Measurements from ENCODE around the gene NCKAP1.

NCKAP1 gene

GRCh38 chr2:182941121-182941722 lies 97.0 kb downstream of the NCKAP1 start:
- Histone ChIP-seq H3K4me2 (ENCODE audit: low read length) (no peak overlapping the region), H3K9ac (ENCODE audit: low read depth, low read length) (no peak overlapping the region), H3K36me3 (ENCODE audit: insufficient read depth, low read length) (peaks cover 65% of the 10 kb centered on the region), H3K4me1 (ENCODE audit: control insufficient read depth, insufficient read depth, low read length) (no peaks in the 10 kb centered on the region), H3K27me3 (ENCODE audit: control insufficient read depth, insufficient read depth, low read length) (no peaks in the 10 kb centered on the region), H3K9me3 (replicated peaks; ENCODE audit: low read length) (no peaks in the 10 kb centered on the region), H3K4me3 (ENCODE audit: low read length) (no peak overlapping the region)

GRCh38 chr2:182937870-182938269 lies 100.4 kb downstream of the NCKAP1 start:
- H3K27me3 ChIP-seq (ENCODE audit: control insufficient read depth, insufficient read depth, low read length): no peaks in the 10 kb centered on the region
- H3K9ac ChIP-seq (ENCODE audit: low read depth, low read length): no peak overlapping the region
- H3K4me2 ChIP-seq (ENCODE audit: low read length): no peak overlapping the region
- H3K4me3 ChIP-seq (ENCODE audit: low read length): no peak overlapping the region
- H3K4me1 ChIP-seq (ENCODE audit: control insufficient read depth, insufficient read depth, low read length): no peaks in the 10 kb centered on the region
- peaks cover 81% of the 10 kb centered on the region for H3K36me3 ChIP-seq (ENCODE audit: insufficient read depth, low read length)
- H3K9me3 ChIP-seq (replicated peaks; ENCODE audit: low read length): no peaks in the 10 kb centered on the region

GRCh38 chr2:182933629-182934028 lies 104.6 kb downstream of the NCKAP1 start:
- H3K4me2 ChIP-seq (ENCODE audit: low read length): no peak overlapping the region
- no peaks in the 10 kb centered on the region for H3K27me3 ChIP-seq (ENCODE audit: control insufficient read depth, insufficient read depth, low read length)
- H3K9me3 ChIP-seq (replicated peaks; ENCODE audit: low read length): no peaks in the 10 kb centered on the region
- no peak overlapping the region for H3K9ac ChIP-seq (ENCODE audit: low read depth, low read length)
- H3K36me3 ChIP-seq (ENCODE audit: insufficient read depth, low read length): peaks cover 63% of the 10 kb centered on the region
- H3K4me1 ChIP-seq (ENCODE audit: control insufficient read depth, insufficient read depth, low read length): no peaks in the 10 kb centered on the region
- H3K4me3 ChIP-seq (ENCODE audit: low read length): no peak overlapping the region

- Histone ChIP-seq H3K4me2 (ENCODE audit: low read length) (no peak overlapping the region), H3K36me3 (ENCODE audit: insufficient read depth, low read length) (peaks cover 59% of the 10 kb centered on the region), H3K4me3 (ENCODE audit: low read length) (no peak overlapping the region), H3K9me3 (replicated peaks; ENCODE audit: low read length) (no peaks in the 10 kb centered on the region), H3K9ac (ENCODE audit: low read depth, low read length) (no peak overlapping the region), H3K27me3 (ENCODE audit: control insufficient read depth, insufficient read depth, low read length) (no peaks in the 10 kb centered on the region), H3K4me1 (ENCODE audit: control insufficient read depth, insufficient read depth, low read length) (no peaks in the 10 kb centered on the region)
Observed at GRCh38 chr2:182929972-182930371, 108.3 kb downstream of the NCKAP1 start.

- H3K27me3 ChIP-seq (ENCODE audit: control insufficient read depth, insufficient read depth, low read length): no peaks in the 10 kb centered on the region
- H3K4me1 ChIP-seq (ENCODE audit: control insufficient read depth, insufficient read depth, low read length): peaks cover 8% of the 10 kb centered on the region
- peak overlapping the region; percentile 16 for H3K4me2 ChIP-seq (ENCODE audit: low read length)
- no peaks in the 10 kb centered on the region for H3K9me3 ChIP-seq (replicated peaks; ENCODE audit: low read length)
- no peak overlapping the region for H3K4me3 ChIP-seq (ENCODE audit: low read length)
- H3K9ac ChIP-seq (ENCODE audit: low read depth, low read length): no peak overlapping the region
- H3K36me3 ChIP-seq (ENCODE audit: insufficient read depth, low read length): peaks cover 68% of the 10 kb centered on the region
Observed at GRCh38 chr2:182924306-182924705, 114.0 kb downstream of the NCKAP1 start.

- no peaks in the 10 kb centered on the region for H3K9me3 ChIP-seq (replicated peaks; ENCODE audit: low read length)
- no peak overlapping the region for H3K4me2 ChIP-seq (ENCODE audit: low read length)
- peaks cover 49% of the 10 kb centered on the region for H3K36me3 ChIP-seq (ENCODE audit: insufficient read depth, low read length)
Observed at GRCh38 chr2:182921234-182921633, 117.0 kb downstream of the NCKAP1 start.

GRCh38 chr2:182920631-182921056 lies 117.6 kb downstream of the NCKAP1 start:
- Histone ChIP-seq H3K9ac (ENCODE audit: low read depth, low read length) (no peak overlapping the region), H3K36me3 (ENCODE audit: insufficient read depth, low read length) (peaks cover 45% of the 10 kb centered on the region), H3K4me2 (ENCODE audit: low read length) (no peak overlapping the region), H3K4me1 (ENCODE audit: control insufficient read depth, insufficient read depth, low read length) (peaks cover 42% of the 10 kb centered on the region), H3K27me3 (ENCODE audit: control insufficient read depth, insufficient read depth, low read length) (no peaks in the 10 kb centered on the region), H3K9me3 (replicated peaks; ENCODE audit: low read length) (no peaks in the 10 kb centered on the region), H3K4me3 (ENCODE audit: low read length) (no peak overlapping the region)

More at GRCh38 chr2:182921234-182921633, 117.0 kb downstream of the NCKAP1 start:
- H3K4me1 ChIP-seq (ENCODE audit: control insufficient read depth, insufficient read depth, low read length): peaks cover 37% of the 10 kb centered on the region
- no peak overlapping the region for H3K4me3 ChIP-seq (ENCODE audit: low read length)
- H3K27me3 ChIP-seq (ENCODE audit: control insufficient read depth, insufficient read depth, low read length): no peaks in the 10 kb centered on the region
- no peak overlapping the region for H3K9ac ChIP-seq (ENCODE audit: low read depth, low read length)

- H3K36me3 ChIP-seq (ENCODE audit: insufficient read depth, low read length): peaks cover 40% of the 10 kb centered on the region
- peaks cover 46% of the 10 kb centered on the region for H3K4me1 ChIP-seq (ENCODE audit: control insufficient read depth, insufficient read depth, low read length)
- no peak overlapping the region for H3K4me3 ChIP-seq (ENCODE audit: low read length)
- no peak overlapping the region for H3K9ac ChIP-seq (ENCODE audit: low read depth, low read length)
- no peaks in the 10 kb centered on the region for H3K9me3 ChIP-seq (replicated peaks; ENCODE audit: low read length)
- H3K27me3 ChIP-seq (ENCODE audit: control insufficient read depth, insufficient read depth, low read length): no peaks in the 10 kb centered on the region
- H3K4me2 ChIP-seq (ENCODE audit: low read length): no peak overlapping the region
Observed at GRCh38 chr2:182920089-182920488, 118.2 kb downstream of the NCKAP1 start.

- Histone ChIP-seq H3K4me1 (ENCODE audit: control insufficient read depth, insufficient read depth, low read length) (peaks cover 52% of the 10 kb centered on the region), H3K9me3 (replicated peaks; ENCODE audit: low read length) (no peaks in the 10 kb centered on the region), H3K4me3 (ENCODE audit: low read length) (no peak overlapping the region), H3K4me2 (ENCODE audit: low read length) (no peak overlapping the region), H3K9ac (ENCODE audit: low read depth, low read length) (no peak overlapping the region), H3K27me3 (ENCODE audit: control insufficient read depth, insufficient read depth, low read length) (no peaks in the 10 kb centered on the region), H3K36me3 (ENCODE audit: insufficient read depth, low read length) (peaks cover 43% of the 10 kb centered on the region)
Observed at GRCh38 chr2:182918961-182919652, 119.2 kb downstream of the NCKAP1 start.

- no peak overlapping the region for H3K4me3 ChIP-seq (ENCODE audit: low read length)
- H3K4me1 ChIP-seq (ENCODE audit: control insufficient read depth, insufficient read depth, low read length): peaks cover 52% of the 10 kb centered on the region
- H3K9ac ChIP-seq (ENCODE audit: low read depth, low read length): no peak overlapping the region
- peaks cover 45% of the 10 kb centered on the region for H3K36me3 ChIP-seq (ENCODE audit: insufficient read depth, low read length)
- H3K9me3 ChIP-seq (replicated peaks; ENCODE audit: low read length): no peaks in the 10 kb centered on the region
- no peak overlapping the region for H3K4me2 ChIP-seq (ENCODE audit: low read length)
- H3K27me3 ChIP-seq (ENCODE audit: control insufficient read depth, insufficient read depth, low read length): no peaks in the 10 kb centered on the region
Observed at GRCh38 chr2:182917924-182918323, 120.3 kb downstream of the NCKAP1 start.

- Histone ChIP-seq H3K27me3 (ENCODE audit: control insufficient read depth, insufficient read depth, low read length) (no peaks in the 10 kb centered on the region), H3K4me3 (ENCODE audit: low read length) (no peak overlapping the region), H3K4me2 (ENCODE audit: low read length) (peak overlapping the region; percentile 53), H3K9me3 (replicated peaks; ENCODE audit: low read length) (no peaks in the 10 kb centered on the region), H3K9ac (ENCODE audit: low read depth, low read length) (peak overlapping the region; percentile 8), H3K4me1 (ENCODE audit: control insufficient read depth, insufficient read depth, low read length) (peaks cover 52% of the 10 kb centered on the region), H3K36me3 (ENCODE audit: insufficient read depth, low read length) (peaks cover 42% of the 10 kb centered on the region)
Observed at GRCh38 chr2:182916417-182916816, 121.8 kb downstream of the NCKAP1 start.

Data from skeletal muscle satellite cell (primary cell).